ENCODE results near the gene HELT. TPM values are rescaled to one million over a fixed set of nuclear protein-coding genes. Genes with fewer than 3 reads are reported as not detected.

The HELT gene
- total and polyA plus RNA-seq, 2 of the 4 experiments (the other 2 are of a cell fraction) = not detected

DNA sequence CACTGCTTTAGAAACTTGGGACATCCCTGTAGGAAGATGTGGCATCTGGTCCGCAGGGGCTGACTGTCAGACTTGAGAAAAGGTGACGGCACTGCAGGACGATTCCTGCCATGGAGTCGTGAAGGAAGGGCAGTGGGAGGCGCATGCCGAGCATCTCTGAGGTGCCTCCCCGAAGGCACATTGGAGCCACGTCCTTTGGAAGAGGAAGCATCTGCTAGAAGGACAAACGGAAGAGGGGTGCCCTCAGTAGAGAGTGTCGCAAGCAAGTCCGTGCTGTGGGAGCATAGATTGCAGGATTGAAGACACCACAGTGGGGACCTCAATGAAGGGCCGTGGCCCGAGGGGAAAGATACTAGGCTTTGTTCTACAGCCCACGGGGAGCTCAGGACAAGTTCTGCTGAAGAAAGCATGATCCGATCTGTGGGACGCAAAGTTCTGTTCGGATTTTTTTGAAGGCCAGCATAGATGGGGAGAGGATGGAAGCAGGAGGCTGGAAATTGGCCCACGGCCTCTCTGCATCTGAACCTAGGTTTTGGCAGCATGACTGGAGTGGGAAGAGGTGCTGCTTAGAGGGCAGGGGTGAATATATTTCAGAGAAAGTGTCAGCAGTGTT is 24.2 kb upstream of the HELT start:
- ChIA-PET POLR2A (ENCODE audit: unreplicated experiment) (no interaction called here), CTCF (no interaction called here)
- BruUV-seq (replicated peaks) = no TSS peak
- DNase-seq (no peak), ATAC-seq (ENCODE audit: low read depth) (no peak)
- Histone ChIP-seq H4K91ac (ENCODE audit: insufficient read depth, low read depth, low read length) (no peak overlapping the region), H3K27me3 (ENCODE audit: control insufficient read depth, insufficient read depth, low read length) (peaks cover 11% of the 10 kb centered on the region), H3K4ac (ENCODE audit: low read depth, low read length) (no peak overlapping the region), H3K9ac (ENCODE audit: low read depth, low read length) (no peak overlapping the region), H2AK5ac (ENCODE audit: low read depth, low read length) (no peak overlapping the region), H2AK9ac (replicated peaks; ENCODE audit: low read depth, low read length, poor library complexity) (no peak overlapping the region), H3K36me3 (ENCODE audit: control insufficient read depth, insufficient read depth, low read length) (no peaks in the 10 kb centered on the region), H2BK15ac (ENCODE audit: low read depth, low read length) (no peak overlapping the region), H3K4me3 (ENCODE audit: insufficient read depth, low read depth, low read length) (no peak overlapping the region), H4K20me1 (ENCODE audit: insufficient read depth, low read length) (no peaks in the 10 kb centered on the region), H3K79me1 (ENCODE audit: low read depth in 1 of 2, low read length in 2 of 2) (no peaks in the 10 kb centered on the region), H4K5ac (ENCODE audit: low read depth, low read length) (no peak overlapping the region), H3K4me2 (ENCODE audit: low read depth, low read length) (no peak overlapping the region), H3K18ac (ENCODE audit: low read depth, low read length) (no peak overlapping the region), H3K23ac (ENCODE audit: low read depth, low read length) (no peak overlapping the region), H2BK5ac (ENCODE audit: low read depth, low read length, poor library complexity, severe bottlenecking) (no peak overlapping the region), H3K9me1 (ENCODE audit: insufficient read depth, low read length) (no peaks in the 10 kb centered on the region), H2AFZ (replicated peaks; ENCODE audit: low read length, poor library complexity) (no peak overlapping the region), H3K4me1 (ENCODE audit: control insufficient read depth, insufficient read depth, low read length) (no peaks in the 10 kb centered on the region), H2BK120ac (ENCODE audit: low read depth, low read length) (no peak overlapping the region), H3K9me3 (ENCODE audit: control insufficient read depth, insufficient read depth, low read length) (no peaks in the 10 kb centered on the region), H4K8ac (ENCODE audit: low read depth in 2 of 2, low read length in 2 of 2) (no peak overlapping the region), H3K56ac (ENCODE audit: extremely low read depth, insufficient read depth, low read length) (no peak overlapping the region), H3K14ac (replicated peaks; ENCODE audit: low read depth, low read length) (no peak overlapping the region), H2BK20ac (ENCODE audit: low read depth, low read length) (no peak overlapping the region), H3K27ac (ENCODE audit: insufficient read depth, low read length) (no peak overlapping the region)
- dilution Hi-C loops (cut with HindIII; ENCODE audit: low sequenced_read_pairs, unreplicated experiment) (no loop called here), intact Hi-C loops (cut with micrococcal nuclease) (no loop called here), in situ Hi-C loops (cut with MboI; ENCODE audit: low sequenced_read_pairs) (no loop called here)
- WGBS, 2 experiments (ENCODE audit: extremely low coverage in 2 of 2, insufficient read length in 1 of 2) = 76% methylated on average over 10 of the region's 18 CpGs; no CpG with 5 or more reads in 1 of the 2 experiments
- no peak for TF ChIP-seq MAZ (IDR thresholded peaks at IDR 0.05; ENCODE audit: borderline replicate concordance, low read depth, low read length)
- TF ChIP-seq RAD21 (IDR thresholded peaks at IDR 0.05; ENCODE audit: low read length) = no peak
- no peak for TF ChIP-seq MXI1 (IDR thresholded peaks at IDR 0.05; ENCODE audit: borderline replicate concordance, low read depth, low read length)
- TF ChIP-seq FOS (IDR thresholded peaks at IDR 0.05; ENCODE audit: low read depth, low read length) = no peak
- TF ChIP-seq BHLHE40 (IDR thresholded peaks at IDR 0.05; ENCODE audit: low read depth, low read length) = no peak
